ENCODE measurements around the gene HIGD1C.

DNA sequence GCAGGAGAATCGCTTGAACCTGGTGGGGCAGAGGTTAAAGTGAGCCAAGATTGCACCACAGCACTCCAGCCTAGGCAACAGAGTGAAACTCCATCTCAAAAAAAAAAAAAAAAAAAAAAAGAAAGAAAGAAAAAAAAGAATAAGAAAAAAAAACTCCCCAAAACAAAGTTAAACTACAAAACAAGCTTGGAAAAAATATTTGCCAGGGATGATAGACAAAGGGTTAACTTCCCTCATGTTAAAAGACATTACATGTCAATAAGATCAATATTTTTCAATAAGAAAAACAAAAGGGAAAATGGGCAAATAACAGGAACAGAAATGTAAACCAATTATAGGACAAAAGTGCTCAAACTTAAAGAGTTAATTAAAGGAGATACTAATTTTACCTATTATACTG is 26.4 kb upstream of the HIGD1C start:
- TF ChIP-seq, protein P1, sequence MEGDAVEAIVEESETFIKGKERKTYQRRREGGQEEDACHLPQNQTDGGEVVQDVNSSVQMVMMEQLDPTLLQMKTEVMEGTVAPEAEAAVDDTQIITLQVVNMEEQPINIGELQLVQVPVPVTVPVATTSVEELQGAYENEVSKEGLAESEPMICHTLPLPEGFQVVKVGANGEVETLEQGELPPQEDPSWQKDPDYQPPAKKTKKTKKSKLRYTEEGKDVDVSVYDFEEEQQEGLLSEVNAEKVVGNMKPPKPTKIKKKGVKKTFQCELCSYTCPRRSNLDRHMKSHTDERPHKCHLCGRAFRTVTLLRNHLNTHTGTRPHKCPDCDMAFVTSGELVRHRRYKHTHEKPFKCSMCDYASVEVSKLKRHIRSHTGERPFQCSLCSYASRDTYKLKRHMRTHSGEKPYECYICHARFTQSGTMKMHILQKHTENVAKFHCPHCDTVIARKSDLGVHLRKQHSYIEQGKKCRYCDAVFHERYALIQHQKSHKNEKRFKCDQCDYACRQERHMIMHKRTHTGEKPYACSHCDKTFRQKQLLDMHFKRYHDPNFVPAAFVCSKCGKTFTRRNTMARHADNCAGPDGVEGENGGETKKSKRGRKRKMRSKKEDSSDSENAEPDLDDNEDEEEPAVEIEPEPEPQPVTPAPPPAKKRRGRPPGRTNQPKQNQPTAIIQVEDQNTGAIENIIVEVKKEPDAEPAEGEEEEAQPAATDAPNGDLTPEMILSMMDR (IDR thresholded peaks at IDR 0.05 in 8 of 11, conservative IDR thresholded peaks at IDR 0.05 in 3 of 11) = no peak
- TF ChIP-seq POLR2AphosphoS5 (IDR thresholded peaks at IDR 0.05) = no peak
- no peak for TF ChIP-seq POLR2A (IDR thresholded peaks at IDR 0.05)
